Measurements from ENCODE around the gene ACOX1.

DNA sequence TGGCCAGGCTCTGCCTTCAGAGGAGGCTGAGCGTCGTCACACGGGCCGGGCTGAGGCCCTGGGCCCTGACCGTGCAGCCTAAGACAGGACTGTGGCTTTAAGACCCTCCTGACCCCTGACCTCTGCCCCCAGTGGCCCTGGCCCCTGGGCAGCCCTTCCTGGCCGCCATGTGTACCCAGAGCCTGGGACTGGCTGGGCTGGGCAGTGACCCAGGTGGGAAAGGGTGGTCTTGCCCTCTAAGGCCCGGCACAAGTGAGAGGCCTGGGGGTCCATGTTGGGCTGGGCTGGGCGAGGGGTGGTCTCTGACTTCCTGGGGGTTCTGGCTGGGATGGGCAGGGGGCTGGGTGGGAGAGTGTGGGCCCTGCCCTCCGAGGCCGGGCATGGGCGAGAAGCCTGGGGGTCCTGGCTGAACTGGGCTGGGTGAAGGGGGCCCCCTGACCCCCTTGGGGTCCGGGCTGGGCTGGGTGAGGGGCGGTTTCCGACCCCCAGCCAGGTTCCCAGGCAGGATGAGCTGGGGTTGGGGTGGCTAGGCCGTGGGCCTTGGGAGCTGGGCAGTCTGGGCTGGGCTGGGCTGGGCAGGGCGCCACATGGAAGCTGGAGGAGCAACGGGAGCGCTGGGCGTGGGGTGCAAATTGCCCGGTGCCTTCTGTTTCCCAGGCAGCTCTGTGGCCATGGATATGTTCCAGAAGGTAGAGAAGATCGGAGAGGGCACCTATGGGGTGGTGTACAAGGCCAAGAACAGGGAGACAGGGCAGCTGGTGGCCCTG, 22.0 kb upstream of the ACOX1 start, which contains the start of gene CDK3:
- TF ChIP-seq, protein P1, sequence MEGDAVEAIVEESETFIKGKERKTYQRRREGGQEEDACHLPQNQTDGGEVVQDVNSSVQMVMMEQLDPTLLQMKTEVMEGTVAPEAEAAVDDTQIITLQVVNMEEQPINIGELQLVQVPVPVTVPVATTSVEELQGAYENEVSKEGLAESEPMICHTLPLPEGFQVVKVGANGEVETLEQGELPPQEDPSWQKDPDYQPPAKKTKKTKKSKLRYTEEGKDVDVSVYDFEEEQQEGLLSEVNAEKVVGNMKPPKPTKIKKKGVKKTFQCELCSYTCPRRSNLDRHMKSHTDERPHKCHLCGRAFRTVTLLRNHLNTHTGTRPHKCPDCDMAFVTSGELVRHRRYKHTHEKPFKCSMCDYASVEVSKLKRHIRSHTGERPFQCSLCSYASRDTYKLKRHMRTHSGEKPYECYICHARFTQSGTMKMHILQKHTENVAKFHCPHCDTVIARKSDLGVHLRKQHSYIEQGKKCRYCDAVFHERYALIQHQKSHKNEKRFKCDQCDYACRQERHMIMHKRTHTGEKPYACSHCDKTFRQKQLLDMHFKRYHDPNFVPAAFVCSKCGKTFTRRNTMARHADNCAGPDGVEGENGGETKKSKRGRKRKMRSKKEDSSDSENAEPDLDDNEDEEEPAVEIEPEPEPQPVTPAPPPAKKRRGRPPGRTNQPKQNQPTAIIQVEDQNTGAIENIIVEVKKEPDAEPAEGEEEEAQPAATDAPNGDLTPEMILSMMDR (IDR thresholded peaks at IDR 0.05; ENCODE audit: borderline replicate concordance, extremely low read depth, low read length, poor library complexity, severe bottlenecking): no peak
- no peak for TF ChIP-seq EZH2 (IDR thresholded peaks at IDR 0.05; ENCODE audit: borderline replicate concordance, low read depth, low read length, severe bottlenecking)
